Activated T-helper 2 cell treated with anti-CD3 and anti-CD28 coated beads, Interferon-gamma antibody, Interleukin-2, Interleukin-4, amounts not matched to agents 10 μg/mL and 5 μg/mL and 100 μg/mL, durations not matched to agents 14 hours and 24 hours and 36 hours (primary cell): Measurements from ENCODE around the gene MYOZ2. TPM values are rescaled to one million over a fixed set of nuclear protein-coding genes. Genes with fewer than 3 reads are reported as not detected.

ENCODE experiments used
- DNase-seq: peaks from one replicate; pipeline ENCODE4 v3.0.0; 2021; ENCODE audit warnings: low spot score
- H3K27ac Mint-ChIP-seq: one replicate; pipeline ENCODE4 v1.8.0; 2021; ENCODE audit warnings: mixed read lengths
- H3K27me3 Mint-ChIP-seq: one replicate; pipeline ENCODE4 v1.8.0; 2021; ENCODE audit warnings: low read depth, mixed read lengths
- H3K36me3 Mint-ChIP-seq: one replicate; pipeline ENCODE4 v1.8.0; 2021; ENCODE audit warnings: low read depth, mixed read lengths
- H3K4me1 Mint-ChIP-seq: one replicate; pipeline ENCODE4 v1.8.0; 2021; ENCODE audit warnings: low read depth, mixed read lengths
- H3K4me3 Mint-ChIP-seq: one replicate; pipeline ENCODE4 v1.8.0; 2021; ENCODE audit warnings: low read depth, mild to moderate bottlenecking, moderate library complexity, mixed read lengths
- H3K9me3 Mint-ChIP-seq: one replicate; pipeline ENCODE4 v1.8.0; 2021; ENCODE audit warnings: mixed read lengths
- intact Hi-C: fragments of 100-400 bp; cut with micrococcal nuclease; formaldehyde crosslinking; loops from one replicate; pipeline ENCODE4 v1.15.1; 2023
- total RNA-seq: library from RNA; stranded (reverse); gene quantifications from 2 replicates; pipeline ENCODE4 v1.2.3, GENCODE V29; 2022

The MYOZ2 gene
- total RNA-seq, 1 donor from 2014 or later = not detected

DNA sequence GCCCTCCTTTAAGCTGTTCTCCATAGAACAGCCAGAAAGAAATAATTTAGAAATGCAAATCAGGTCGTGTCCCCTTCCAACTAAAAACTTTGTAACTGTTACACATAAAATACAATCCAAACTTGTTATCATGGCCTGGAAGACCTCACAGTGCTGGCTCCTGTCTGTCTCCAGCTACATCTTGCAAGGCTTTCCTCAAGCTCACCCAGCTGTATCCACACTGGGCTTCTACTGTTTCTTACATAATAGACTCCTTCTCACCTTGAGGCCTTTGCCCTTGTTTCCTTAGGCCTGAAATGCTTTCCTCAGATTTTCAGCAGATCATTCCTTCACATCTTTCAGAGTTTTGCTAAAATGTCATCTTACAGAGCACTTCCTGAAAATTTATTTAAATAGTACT, 43.4 kb downstream of the MYOZ2 start:
- intact Hi-C loops = no loop called here
- Mint-ChIP-seq H3K36me3 (no peaks in the 10 kb centered on the region), H3K27me3 (peaks cover 26% of the 10 kb centered on the region), H3K4me3 (no peak overlapping the region), H3K9me3 (no peaks in the 10 kb centered on the region), H3K27ac (no peak overlapping the region), H3K4me1 (no peaks in the 10 kb centered on the region)
- DNase-seq = no peak

DNA sequence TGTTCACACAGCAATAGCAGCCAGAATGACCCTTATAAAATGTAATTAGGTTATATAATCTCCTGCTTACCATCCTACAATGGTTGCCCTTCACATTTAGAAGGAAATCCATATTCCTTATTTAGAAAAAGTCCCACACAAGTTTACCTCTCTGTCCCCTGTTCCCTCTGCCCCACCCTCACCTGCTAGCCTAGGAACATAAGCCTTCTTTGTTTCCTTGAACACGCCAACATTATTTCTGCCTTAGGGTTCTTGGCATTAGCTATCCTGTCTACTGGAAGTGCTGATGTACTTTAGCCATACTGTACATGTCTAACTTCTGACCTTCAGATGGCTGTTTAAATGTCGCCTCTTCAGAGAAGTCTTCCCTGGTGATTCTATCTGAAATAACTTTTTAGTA, 48.5 kb downstream of the MYOZ2 start:
- no peaks in the 10 kb centered on the region for H3K36me3 Mint-ChIP-seq
- H3K9me3 Mint-ChIP-seq = no peaks in the 10 kb centered on the region

DNA sequence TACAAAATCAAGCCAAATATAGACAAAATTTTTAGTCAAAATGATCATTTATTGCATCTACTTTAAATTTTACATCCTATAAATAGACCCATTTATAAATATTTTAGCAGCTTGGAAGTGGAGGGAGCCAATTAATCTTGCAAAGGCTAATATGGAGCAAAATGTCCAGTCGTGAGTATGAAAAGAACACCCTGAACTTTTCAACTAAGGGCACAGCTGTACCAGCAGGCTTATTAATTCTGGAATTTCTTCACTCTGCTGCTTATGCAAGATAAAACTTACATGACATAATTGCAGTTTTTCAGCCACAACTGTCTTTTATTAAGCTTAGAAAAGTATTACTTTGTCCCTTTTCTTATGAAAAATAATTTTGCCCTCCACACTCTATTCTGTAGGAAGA, 54.0 kb downstream of the MYOZ2 start:
- intact Hi-C loops = no loop called here
- Mint-ChIP-seq H3K27ac (no peak overlapping the region), H3K4me1 (peaks cover 4% of the 10 kb centered on the region), H3K9me3 (no peaks in the 10 kb centered on the region), H3K36me3 (no peaks in the 10 kb centered on the region), H3K4me3 (no peak overlapping the region), H3K27me3 (peaks cover 5% of the 10 kb centered on the region)
- DNase-seq = no peak

More for the DNA sequence above, 48.5 kb downstream of the MYOZ2 start:
- H3K27me3 Mint-ChIP-seq = peaks cover 12% of the 10 kb centered on the region
- H3K4me1 Mint-ChIP-seq = no peaks in the 10 kb centered on the region
- intact Hi-C loops = no loop called here
- H3K4me3 Mint-ChIP-seq = no peak overlapping the region
- no peak for DNase-seq
- H3K27ac Mint-ChIP-seq = no peak overlapping the region

DNA sequence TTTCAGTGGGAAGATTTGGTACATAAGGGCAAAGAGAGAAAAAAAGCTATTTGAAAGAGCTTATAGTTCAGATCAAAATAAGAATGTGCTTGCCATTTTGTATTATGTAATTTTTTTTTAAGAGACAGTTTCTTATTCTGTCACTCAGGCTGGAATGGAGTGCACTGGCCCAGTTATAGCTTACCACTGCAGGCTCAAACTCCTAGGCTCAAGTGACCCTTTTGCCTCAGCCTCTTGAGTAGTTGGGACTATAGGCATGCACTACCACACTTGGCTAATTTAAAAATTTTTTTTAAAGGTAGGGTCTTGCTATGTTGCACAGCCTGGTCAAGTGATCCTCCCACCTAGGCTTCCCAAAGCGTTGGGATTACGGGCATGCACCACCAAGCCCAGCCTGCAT, 54.7 kb downstream of the MYOZ2 start:
- H3K4me3 Mint-ChIP-seq = no peak overlapping the region
- no peaks in the 10 kb centered on the region for H3K36me3 Mint-ChIP-seq
- peaks cover 5% of the 10 kb centered on the region for H3K27me3 Mint-ChIP-seq
- peaks cover 4% of the 10 kb centered on the region for H3K4me1 Mint-ChIP-seq
- intact Hi-C loops = no loop called here
- DNase-seq = no peak
- H3K9me3 Mint-ChIP-seq = no peaks in the 10 kb centered on the region
- H3K27ac Mint-ChIP-seq = no peak overlapping the region

DNA sequence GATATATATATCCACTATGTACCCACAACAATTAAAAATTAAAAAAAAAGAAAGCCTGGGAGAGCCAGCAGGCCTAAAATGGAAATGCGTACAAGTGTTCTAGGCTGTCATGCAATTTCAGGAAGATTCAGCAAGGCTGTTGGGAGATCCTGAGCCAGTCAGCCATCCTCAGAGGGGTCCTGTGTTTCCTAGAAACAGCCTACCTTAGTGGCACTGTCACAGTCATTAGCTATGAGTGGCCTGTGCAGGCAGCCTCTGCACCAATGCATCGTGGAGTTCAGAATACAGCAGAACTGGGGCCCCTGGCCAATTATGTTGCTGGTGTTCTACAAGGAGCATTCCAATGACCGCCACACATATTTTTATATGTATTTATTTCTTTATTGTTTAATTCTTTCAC, 55.9 kb downstream of the MYOZ2 start:
- no peak for DNase-seq
- intact Hi-C loops = no loop called here
- Mint-ChIP-seq H3K36me3 (no peaks in the 10 kb centered on the region), H3K4me1 (peaks cover 4% of the 10 kb centered on the region), H3K9me3 (no peaks in the 10 kb centered on the region), H3K27ac (no peak overlapping the region), H3K27me3 (peaks cover 5% of the 10 kb centered on the region), H3K4me3 (no peak overlapping the region)

DNA sequence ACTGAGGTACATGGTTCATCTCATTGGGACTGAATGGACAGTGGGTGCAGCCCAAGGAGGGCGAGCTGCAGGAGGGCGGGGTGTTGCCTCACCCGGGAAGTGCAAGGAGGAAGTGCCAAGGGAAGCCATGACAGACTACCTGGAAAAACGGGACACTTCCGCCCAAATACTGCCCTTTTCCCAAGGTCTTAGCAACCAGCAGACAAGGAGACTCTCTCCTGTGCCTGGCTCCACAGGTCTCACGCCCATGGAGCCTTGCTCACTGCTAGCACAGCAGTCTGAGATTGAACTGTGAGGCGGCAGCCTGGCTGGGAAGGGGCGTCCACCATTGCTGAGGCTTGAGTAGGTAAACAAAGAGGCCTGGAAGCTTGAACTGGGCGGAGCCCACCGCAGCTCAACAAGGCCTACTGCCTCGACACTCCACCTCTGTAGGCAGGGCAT, 62.2 kb downstream of the MYOZ2 start:
- no peak overlapping the region for H3K4me3 Mint-ChIP-seq
- DNase-seq = no peak
- H3K36me3 Mint-ChIP-seq = no peaks in the 10 kb centered on the region
- peaks cover 8% of the 10 kb centered on the region for H3K27me3 Mint-ChIP-seq
- intact Hi-C loops = no loop called here
- H3K27ac Mint-ChIP-seq = no peak overlapping the region
- peaks cover 5% of the 10 kb centered on the region for H3K9me3 Mint-ChIP-seq
- peaks cover 2% of the 10 kb centered on the region for H3K4me1 Mint-ChIP-seq

DNA sequence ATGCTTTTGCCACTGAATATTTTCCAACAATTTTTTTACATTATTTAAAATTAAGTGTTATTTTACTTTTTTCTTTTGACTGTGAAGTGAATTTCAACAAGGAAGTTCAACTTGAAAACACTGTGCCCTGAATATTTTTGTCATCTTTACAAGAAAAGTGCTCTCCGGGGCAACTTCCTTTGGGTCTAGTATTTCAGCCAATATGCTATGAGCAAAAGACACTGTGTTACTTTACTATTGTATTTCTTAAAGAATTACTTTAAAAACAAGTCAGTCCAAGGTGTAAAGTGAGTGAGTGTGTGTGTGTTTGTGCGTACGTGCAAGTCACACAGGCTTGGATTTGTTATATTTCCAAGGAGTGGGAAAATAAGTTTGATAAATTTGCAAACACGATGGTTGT, 69.3 kb downstream of the MYOZ2 start:
- H3K27ac Mint-ChIP-seq = no peak overlapping the region
- H3K4me1 Mint-ChIP-seq = peaks cover 12% of the 10 kb centered on the region
- intact Hi-C loops = no loop called here
- H3K4me3 Mint-ChIP-seq = no peak overlapping the region
- no peak for DNase-seq
- H3K36me3 Mint-ChIP-seq = no peaks in the 10 kb centered on the region
- peaks cover 5% of the 10 kb centered on the region for H3K9me3 Mint-ChIP-seq
- H3K27me3 Mint-ChIP-seq = peaks cover 6% of the 10 kb centered on the region

DNA sequence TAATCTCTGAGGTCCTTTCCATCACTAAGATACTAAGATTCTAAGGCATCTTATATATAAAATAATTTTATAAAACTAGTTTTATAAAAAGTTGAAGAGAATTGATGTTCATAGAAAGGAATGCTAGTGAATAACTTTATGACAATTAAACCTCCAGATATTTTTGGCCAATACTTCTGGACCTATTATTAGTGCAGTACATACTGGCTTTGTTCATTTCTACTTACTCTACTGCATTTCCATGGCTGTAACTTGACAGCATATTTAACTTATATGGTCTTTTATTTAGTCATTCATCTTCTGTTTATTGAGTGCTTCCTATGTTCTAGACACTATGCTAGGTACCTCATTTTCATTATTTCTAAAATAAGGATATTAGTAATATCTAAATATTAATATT, 70.1 kb downstream of the MYOZ2 start:
- Mint-ChIP-seq H3K27me3 (peaks cover 3% of the 10 kb centered on the region), H3K4me3 (no peak overlapping the region), H3K4me1 (peaks cover 15% of the 10 kb centered on the region), H3K27ac (no peak overlapping the region), H3K9me3 (peaks cover 5% of the 10 kb centered on the region), H3K36me3 (no peaks in the 10 kb centered on the region)
- intact Hi-C loops = no loop called here
- no peak for DNase-seq

DNA sequence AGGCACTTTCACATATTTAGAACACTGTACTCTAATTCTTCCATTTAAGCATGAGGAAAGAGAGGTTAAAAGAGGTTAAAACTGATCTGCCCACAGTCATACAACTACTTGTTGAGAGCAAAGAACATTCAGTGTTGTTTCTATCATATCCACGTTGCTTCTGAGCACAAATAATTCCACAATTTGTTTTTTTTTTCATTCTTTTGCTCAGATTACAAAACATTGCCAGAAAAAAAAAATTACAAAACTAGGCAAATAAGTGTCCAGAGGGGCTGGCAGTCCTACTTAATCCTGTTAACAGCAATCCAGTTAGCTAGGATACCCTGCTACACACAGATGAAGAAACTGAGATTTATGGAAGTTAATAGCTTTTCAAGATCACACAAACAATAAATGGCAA, 70.5 kb downstream of the MYOZ2 start:
- H3K27ac Mint-ChIP-seq = no peak overlapping the region
- H3K4me1 Mint-ChIP-seq = peaks cover 20% of the 10 kb centered on the region
- H3K27me3 Mint-ChIP-seq = peaks cover 8% of the 10 kb centered on the region
- H3K4me3 Mint-ChIP-seq = no peak overlapping the region
- no peak for DNase-seq
- no peaks in the 10 kb centered on the region for H3K36me3 Mint-ChIP-seq
- H3K9me3 Mint-ChIP-seq = peaks cover 5% of the 10 kb centered on the region
- intact Hi-C loops = no loop called here

DNA sequence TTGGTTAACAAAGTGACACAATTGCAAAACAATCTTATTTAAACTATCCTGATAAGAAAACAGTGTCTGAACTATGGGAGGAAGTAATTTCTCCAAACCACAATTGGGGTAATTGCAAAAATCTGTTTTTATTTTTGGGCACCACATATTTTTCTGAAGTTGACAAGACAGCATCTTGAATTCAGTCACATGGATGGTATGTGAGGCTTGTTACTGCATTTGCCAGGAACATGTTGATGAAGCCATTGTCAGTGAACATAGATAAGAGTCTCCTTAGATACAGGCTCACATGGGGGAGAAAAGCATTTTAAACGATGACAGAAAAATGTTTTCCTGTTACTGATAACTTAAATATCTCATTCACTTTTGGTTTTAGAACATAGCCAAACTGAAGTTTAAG, 71.4 kb downstream of the MYOZ2 start:
- H3K9me3 Mint-ChIP-seq = peaks cover under 1% of the 10 kb centered on the region
- peaks cover 8% of the 10 kb centered on the region for H3K27me3 Mint-ChIP-seq
- H3K27ac Mint-ChIP-seq = no peak overlapping the region
- no peaks in the 10 kb centered on the region for H3K36me3 Mint-ChIP-seq
- intact Hi-C loops = no loop called here
- H3K4me3 Mint-ChIP-seq = no peak overlapping the region
- H3K4me1 Mint-ChIP-seq = peaks cover 26% of the 10 kb centered on the region
- no peak for DNase-seq

DNA sequence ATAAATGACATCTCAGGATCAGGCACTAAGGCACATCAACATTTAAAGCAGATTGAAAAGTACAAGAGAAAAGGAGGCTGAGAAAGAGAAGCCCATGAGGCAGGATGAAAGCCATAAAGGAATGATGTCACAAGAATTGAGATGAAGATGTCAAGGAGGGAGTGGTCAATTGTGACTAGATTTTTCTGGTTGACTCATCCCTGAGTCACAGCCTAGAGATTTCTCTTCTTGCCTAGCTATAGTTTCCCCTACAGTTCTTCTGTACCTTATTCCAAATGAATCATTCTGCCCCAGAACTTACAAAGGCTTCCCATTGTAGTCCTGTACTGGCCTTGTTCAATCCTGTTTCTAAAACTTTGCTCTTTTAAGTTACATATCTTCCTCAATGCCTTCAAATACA, 73.4 kb downstream of the MYOZ2 start:
- Mint-ChIP-seq H3K27ac (peak overlapping the region; percentile 56), H3K36me3 (no peaks in the 10 kb centered on the region), H3K9me3 (no peaks in the 10 kb centered on the region), H3K4me3 (no peak overlapping the region), H3K27me3 (peaks cover 8% of the 10 kb centered on the region), H3K4me1 (peaks cover 31% of the 10 kb centered on the region)
- DNase-seq = no peak
- intact Hi-C loops = loop anchor here (1.0 kb wide), 2 partner anchors 24 to 29 kb away; no protein-coding TSS in a partner anchor

DNA sequence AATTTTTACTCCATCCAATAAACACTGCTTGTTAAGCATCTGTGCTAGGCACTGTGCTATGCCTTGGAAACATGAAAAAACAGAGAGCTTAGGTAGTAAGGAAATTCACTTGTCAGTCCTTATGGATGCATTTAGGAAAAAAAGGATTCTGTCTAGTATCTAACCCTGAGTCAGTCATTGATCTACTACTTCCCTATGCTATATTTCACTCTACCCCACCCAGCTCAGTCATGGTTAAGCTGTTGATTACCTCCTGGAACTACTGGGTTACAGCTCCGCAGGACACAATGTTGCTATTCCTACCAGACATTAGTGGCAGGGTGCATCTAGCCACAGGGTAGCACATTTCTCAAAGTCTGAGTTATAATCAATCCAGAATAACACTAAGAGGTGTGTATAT, 74.0 kb downstream of the MYOZ2 start:
- no peaks in the 10 kb centered on the region for H3K36me3 Mint-ChIP-seq
- DNase-seq = no peak
- no peak overlapping the region for H3K4me3 Mint-ChIP-seq
- peaks cover 8% of the 10 kb centered on the region for H3K27me3 Mint-ChIP-seq
- peaks cover 32% of the 10 kb centered on the region for H3K4me1 Mint-ChIP-seq
- intact Hi-C loops = loop anchor here (1.0 kb wide), 2 partner anchors 24 to 29 kb away; no protein-coding TSS in a partner anchor
- no peaks in the 10 kb centered on the region for H3K9me3 Mint-ChIP-seq
- H3K27ac Mint-ChIP-seq = peak overlapping the region; percentile 56

DNA sequence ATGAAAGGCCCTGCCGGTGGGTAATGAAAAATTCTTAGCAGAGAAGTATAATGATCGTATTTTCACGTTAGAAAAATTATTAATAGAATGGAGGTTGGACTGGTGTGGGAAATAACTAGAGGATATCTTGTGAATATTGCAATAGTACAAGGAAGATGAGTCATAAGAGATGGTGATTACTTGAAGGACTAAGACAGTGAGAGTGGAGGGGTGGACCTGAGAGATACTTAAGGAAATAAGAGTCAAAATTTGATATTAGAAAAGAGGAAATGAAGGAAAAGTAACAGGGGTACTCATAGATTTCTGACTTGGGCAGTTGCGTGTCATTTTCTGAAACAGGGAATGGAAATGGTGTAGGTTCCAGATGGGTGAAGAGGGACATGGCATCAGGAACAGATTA, 75.1 kb downstream of the MYOZ2 start:
- intact Hi-C loops = loop anchor here (5.0 to 10.0 kb wide), 2 partner anchors 77 to 936 kb away; no protein-coding TSS in a partner anchor
- Mint-ChIP-seq H3K4me1 (peaks cover 36% of the 10 kb centered on the region), H3K9me3 (no peaks in the 10 kb centered on the region), H3K27me3 (peaks cover 8% of the 10 kb centered on the region), H3K4me3 (peak overlapping the region; percentile 91), H3K27ac (no peak overlapping the region), H3K36me3 (no peaks in the 10 kb centered on the region)
- no peak for DNase-seq

DNA sequence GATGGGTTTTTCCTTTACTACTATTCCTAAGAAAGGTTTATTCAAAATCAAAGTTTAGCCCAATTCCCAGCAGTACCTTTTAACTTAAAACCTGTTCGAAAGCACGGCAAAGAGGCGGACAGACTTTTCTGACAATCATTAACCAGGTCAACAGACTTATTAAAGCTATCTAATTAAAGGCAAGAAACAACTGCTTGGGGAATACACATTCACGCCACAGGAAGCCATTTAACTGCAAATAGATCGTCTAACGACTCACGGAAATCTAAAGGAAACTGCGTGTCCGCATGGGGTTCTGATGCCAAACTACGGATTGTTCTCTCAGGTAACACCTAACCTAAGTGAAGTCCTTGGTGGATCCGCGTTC, 76.2 kb downstream of the MYOZ2 start:
- no peak for DNase-seq
- Mint-ChIP-seq H3K4me3 (peak overlapping the region; percentile 91), H3K36me3 (no peaks in the 10 kb centered on the region), H3K27me3 (peaks cover 8% of the 10 kb centered on the region), H3K27ac (peak overlapping the region; percentile 88), H3K9me3 (no peaks in the 10 kb centered on the region), H3K4me1 (peaks cover 36% of the 10 kb centered on the region)
- intact Hi-C loops = loop anchor here (1.0 to 10.0 kb wide), 5 partner anchors 75 to 937 kb away; a partner anchor contains a TSS
